Thyroid gland (tissue), 4 donors: ENCODE measurements around the gene PTH1R. TPM values are rescaled to one million over a fixed set of nuclear protein-coding genes. Genes with fewer than 3 reads are reported as not detected.

Experiments
- DNase-seq, 2 donors: peaks; one replicate each; pipeline ENCODE4 v3.0.0-alpha.2; 2019
- H3K27ac ChIP-seq, 3 donors: fragments of 200-600 bp; sonication (generic); 1 replicate in 2 of 3; 2 replicates in 1 of 3; pipeline ENCODE4 v1.5.1; 2016 to 2019; ENCODE audit warnings: mild to moderate bottlenecking in 1 of 3, moderate library complexity in 1 of 3
- H3K27me3 ChIP-seq: fragments of 200-600 bp; sonication (generic); one replicate; pipeline ENCODE4 v1.5.1; 2019
- H3K36me3 ChIP-seq, 2 donors: fragments of 200-600 bp; sonication (generic); one replicate each; pipeline ENCODE4 v1.5.1; 2016 to 2019
- H3K4me1 ChIP-seq, 2 donors: fragments of 200-600 bp; sonication (generic); one replicate each; pipeline ENCODE4 v1.5.1; 2017 to 2019
- H3K4me3 ChIP-seq, 3 donors: fragments of 200-600 bp; sonication (generic); replicated peaks in 1 of 3; 1 replicate in 2 of 3; 2 replicates in 1 of 3; pipeline ENCODE4 v1.5.1; 2016; ENCODE audit warnings: mild to moderate bottlenecking in 1 of 3
- H3K9me3 ChIP-seq: fragments of 200-600 bp; sonication (generic); one replicate; pipeline ENCODE4 v1.5.1; 2017
- POLR2A ChIP-seq, 2 donors: fragments of 450-650 bp; IDR thresholded peaks; one replicate each; pipeline ENCODE4 v1.6.1; 2017; ENCODE audit warnings: antibody characterized with exemption in 2 of 2, mild to moderate bottlenecking in 2 of 2, moderate library complexity in 1 of 2
- WGBS, 2 donors: methylation state at CpG; one replicate each; pipeline ENCODE4 v1.1.5; 2017; 5-methylcytosine and 5-hydroxymethylcytosine counted together
- intact Hi-C: fragments of 100-400 bp; cut with DNase I; formaldehyde crosslinking; loops from one replicate; pipeline ENCODE4 v1.15.1; 2023
- total RNA-seq, 4 donors: library from RNA; depleted of rRNA; stranded (reverse); fragments of >200 nt; gene quantifications; one replicate each; pipeline ENCODE4 v1.2.3, GENCODE V29; 2016
- TF ChIP-seq, protein P1 (sequence below), 6 experiments: fragments of 200-600 bp in 3 of 6; fragments of 450-650 bp in 3 of 6; sonication (generic) in 3 of 6; IDR thresholded peaks; one replicate each; pipeline ENCODE4 v1.5.1; 2016 to 2019; ENCODE audit warnings: antibody characterized with exemption in 6 of 6, mild to moderate bottlenecking in 2 of 6, inconsistent platforms in 1 of 6, moderate library complexity in 1 of 6

PTH1R gene
- total RNA-seq, 4 donors from 2014 or later: 1.2 to 10.6 (median 4.4) TPM

DNA sequence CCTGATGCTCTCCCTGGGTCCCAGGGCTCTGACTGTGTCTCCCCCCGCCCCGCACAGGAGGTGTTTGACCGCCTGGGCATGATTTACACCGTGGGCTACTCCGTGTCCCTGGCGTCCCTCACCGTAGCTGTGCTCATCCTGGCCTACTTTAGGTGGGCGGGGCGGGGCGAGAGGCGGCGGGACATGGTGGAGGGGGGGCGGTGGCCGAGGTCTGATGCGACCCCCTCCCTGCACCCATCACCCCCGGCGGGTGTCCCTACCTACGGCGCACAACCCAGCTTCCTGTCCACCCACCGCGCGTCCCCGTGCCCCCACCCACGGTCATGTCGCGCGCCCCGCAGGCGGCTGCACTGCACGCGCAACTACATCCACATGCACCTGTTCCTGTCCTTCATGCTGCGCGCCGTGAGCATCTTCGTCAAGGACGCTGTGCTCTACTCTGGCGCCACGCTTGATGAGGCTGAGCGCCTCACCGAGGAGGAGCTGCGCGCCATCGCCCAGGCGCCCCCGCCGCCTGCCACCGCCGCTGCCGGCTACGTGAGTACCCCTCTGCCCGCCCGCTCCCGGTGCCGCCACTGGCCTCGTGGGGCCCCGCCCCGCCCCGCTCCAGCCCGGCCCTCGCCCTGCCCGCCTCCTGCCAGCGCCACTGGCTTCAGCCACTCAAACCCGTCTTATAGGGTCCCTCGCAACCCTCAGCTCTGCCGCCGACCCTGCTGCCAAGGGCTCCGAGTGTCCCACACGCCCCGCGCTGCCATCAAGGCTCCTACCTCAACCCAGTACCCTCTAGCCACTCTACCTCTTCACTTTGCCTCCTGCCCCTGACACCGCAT is 21.0 kb downstream of the PTH1R start:
- no peaks in the 10 kb centered on the region for H3K9me3 ChIP-seq
- no peak overlapping the region for H3K27ac ChIP-seq
- peaks cover 0 to 16% of the 10 kb centered on the region in 2 donors for H3K4me1 ChIP-seq
- H3K4me3 ChIP-seq: no peak overlapping the region
- H3K27me3 ChIP-seq: no peaks in the 10 kb centered on the region
- DNase-seq: peak; percentile 39 to 44
- intact Hi-C loops: no loop called here
- WGBS, 2 donors: 21 to 27% methylated on average over 25 to 48 of the region's 71 CpGs
- no peaks in the 10 kb centered on the region for H3K36me3 ChIP-seq
- no peak for TF ChIP-seq POLR2A (IDR thresholded peaks at IDR 0.05)
- TF ChIP-seq, protein P1, sequence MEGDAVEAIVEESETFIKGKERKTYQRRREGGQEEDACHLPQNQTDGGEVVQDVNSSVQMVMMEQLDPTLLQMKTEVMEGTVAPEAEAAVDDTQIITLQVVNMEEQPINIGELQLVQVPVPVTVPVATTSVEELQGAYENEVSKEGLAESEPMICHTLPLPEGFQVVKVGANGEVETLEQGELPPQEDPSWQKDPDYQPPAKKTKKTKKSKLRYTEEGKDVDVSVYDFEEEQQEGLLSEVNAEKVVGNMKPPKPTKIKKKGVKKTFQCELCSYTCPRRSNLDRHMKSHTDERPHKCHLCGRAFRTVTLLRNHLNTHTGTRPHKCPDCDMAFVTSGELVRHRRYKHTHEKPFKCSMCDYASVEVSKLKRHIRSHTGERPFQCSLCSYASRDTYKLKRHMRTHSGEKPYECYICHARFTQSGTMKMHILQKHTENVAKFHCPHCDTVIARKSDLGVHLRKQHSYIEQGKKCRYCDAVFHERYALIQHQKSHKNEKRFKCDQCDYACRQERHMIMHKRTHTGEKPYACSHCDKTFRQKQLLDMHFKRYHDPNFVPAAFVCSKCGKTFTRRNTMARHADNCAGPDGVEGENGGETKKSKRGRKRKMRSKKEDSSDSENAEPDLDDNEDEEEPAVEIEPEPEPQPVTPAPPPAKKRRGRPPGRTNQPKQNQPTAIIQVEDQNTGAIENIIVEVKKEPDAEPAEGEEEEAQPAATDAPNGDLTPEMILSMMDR (IDR thresholded peaks at IDR 0.05): no peak

DNA sequence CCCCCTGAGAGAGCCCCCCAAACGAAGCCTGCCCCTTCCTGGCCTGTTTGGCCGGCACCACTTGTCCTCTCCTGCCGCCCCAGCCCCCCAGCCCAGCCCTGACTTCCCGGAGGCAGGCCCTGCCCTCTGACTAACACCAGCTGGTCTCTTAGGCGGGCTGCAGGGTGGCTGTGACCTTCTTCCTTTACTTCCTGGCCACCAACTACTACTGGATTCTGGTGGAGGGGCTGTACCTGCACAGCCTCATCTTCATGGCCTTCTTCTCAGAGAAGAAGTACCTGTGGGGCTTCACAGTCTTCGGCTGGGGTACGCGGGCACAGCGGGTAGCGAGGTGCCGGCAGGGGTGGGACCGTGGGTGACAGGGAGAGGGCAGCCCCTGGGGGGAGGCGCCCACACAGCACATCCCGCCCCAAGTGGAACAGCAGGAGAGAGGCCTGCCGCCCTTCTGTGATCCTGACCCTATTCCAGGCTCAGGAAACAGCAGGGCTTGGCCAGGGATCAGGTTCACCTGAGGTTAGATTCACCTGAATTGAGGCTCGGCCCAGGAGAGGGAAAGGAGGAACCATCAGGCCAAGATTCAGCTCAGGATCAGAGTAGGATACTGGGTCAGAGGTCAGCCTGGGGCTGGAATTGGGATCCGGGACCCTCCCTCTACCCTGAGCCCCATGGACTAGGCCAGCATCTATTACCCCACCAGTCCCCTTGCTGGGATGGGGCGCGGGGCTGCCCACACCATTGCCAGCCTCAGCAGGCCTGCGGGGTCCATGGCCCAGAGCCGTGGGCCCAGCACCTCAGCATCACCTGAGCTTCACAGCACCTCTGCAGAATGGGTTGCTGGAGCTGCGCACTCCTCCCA is 21.9 kb downstream of the PTH1R start:
- Histone ChIP-seq H3K4me3 (no peak overlapping the region), H3K9me3 (no peaks in the 10 kb centered on the region), H3K36me3 (no peaks in the 10 kb centered on the region), H3K27me3 (no peaks in the 10 kb centered on the region), H3K4me1 (peaks cover 0 to 15% of the 10 kb centered on the region in 2 donors), H3K27ac (no peak overlapping the region)
- TF ChIP-seq, protein P1 (IDR thresholded peaks at IDR 0.05): no peak
- no peak for TF ChIP-seq POLR2A (IDR thresholded peaks at IDR 0.05)
- WGBS, 2 donors: 78 to 81% methylated on average over 15 to 20 of the region's 22 CpGs
- intact Hi-C loops: no loop called here
- DNase-seq: no peak

DNA sequence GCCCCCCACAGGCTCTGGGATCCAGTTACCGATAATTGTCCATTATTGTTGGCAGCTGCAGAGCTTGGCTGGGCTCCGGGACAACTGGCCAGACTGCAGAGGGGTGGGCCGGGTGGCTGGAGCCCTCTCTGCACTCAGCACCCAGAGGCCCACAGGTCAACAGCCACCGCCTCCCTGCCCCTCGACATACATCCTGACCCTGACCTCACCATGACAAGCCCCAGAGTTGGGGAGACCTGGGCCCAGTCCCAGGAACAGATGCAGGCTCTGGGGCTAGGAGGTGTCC is 22.4 kb downstream of the PTH1R start:
- no peak for DNase-seq
- intact Hi-C loops: no loop called here
- Histone ChIP-seq H3K9me3 (no peaks in the 10 kb centered on the region), H3K36me3 (no peaks in the 10 kb centered on the region), H3K27ac (no peak overlapping the region), H3K4me3 (no peak overlapping the region), H3K4me1 (peaks cover 0 to 15% of the 10 kb centered on the region in 2 donors), H3K27me3 (no peaks in the 10 kb centered on the region)
- 70% methylated on average over 2 to 4 of the region's 5 CpGs for WGBS, 2 donors
- TF ChIP-seq, protein P1 (IDR thresholded peaks at IDR 0.05): no peak
- no peak for TF ChIP-seq POLR2A (IDR thresholded peaks at IDR 0.05)

DNA sequence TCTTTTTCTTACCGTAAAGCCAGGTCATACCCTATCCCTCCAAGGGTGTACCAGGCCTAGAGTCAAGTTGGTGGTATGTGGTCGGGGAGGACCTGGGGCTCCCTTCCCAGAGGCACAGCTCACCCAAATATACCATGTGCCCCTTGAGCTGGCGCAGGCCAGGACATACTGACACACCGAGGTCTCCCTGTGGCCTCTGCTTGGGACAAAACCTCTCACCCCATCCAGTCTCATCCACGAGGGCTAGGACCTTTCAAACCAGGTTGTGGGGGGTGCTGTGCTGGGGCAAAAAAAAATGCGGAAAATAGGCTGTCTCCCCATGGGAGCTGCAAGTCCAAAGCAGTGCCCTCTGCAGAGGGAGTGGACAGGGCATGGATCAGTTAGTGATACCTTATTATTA is 22.8 kb downstream of the PTH1R start:
- H3K4me1 ChIP-seq: peaks cover 0 to 15% of the 10 kb centered on the region in 2 donors
- no peaks in the 10 kb centered on the region for H3K36me3 ChIP-seq
- TF ChIP-seq POLR2A (IDR thresholded peaks at IDR 0.05): no peak
- TF ChIP-seq, protein P1 (IDR thresholded peaks at IDR 0.05): no peak
- no peaks in the 10 kb centered on the region for H3K9me3 ChIP-seq
- 89 to 94% methylated on average over 6 of the region's 6 CpGs for WGBS, 2 donors
- DNase-seq: no peak
- intact Hi-C loops: no loop called here
- H3K27ac ChIP-seq: no peak overlapping the region
- no peak overlapping the region for H3K4me3 ChIP-seq
- no peaks in the 10 kb centered on the region for H3K27me3 ChIP-seq

DNA sequence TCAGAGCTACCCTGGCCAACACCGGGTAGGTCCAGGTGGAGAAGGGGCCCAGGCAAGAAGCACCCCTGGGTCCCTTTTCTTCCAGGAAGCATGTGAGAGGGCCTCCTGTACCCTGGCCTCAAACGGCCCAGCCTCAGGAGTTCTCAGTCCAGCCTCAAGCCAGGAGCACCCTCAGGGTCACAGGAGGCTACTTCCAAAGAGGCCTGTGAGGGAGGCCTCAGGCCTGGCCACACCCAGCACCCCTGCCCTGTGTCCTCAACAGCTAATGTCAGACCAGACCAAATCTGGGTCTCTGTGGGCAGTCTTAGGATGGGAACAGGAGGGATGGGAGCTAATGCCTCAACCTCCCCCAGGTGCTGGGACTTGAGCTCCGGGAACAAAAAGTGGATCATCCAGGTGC is 23.5 kb downstream of the PTH1R start:
- TF ChIP-seq, protein P1 (IDR thresholded peaks at IDR 0.05): no peak
- no peak for TF ChIP-seq POLR2A (IDR thresholded peaks at IDR 0.05)
- H3K27me3 ChIP-seq: no peaks in the 10 kb centered on the region
- H3K4me3 ChIP-seq: no peak overlapping the region
- intact Hi-C loops: no loop called here
- 72 to 90% methylated on average over 2 to 3 of the region's 3 CpGs for WGBS, 2 donors
- no peaks in the 10 kb centered on the region for H3K9me3 ChIP-seq
- no peaks in the 10 kb centered on the region for H3K36me3 ChIP-seq
- H3K27ac ChIP-seq: no peak overlapping the region
- DNase-seq: no peak
- H3K4me1 ChIP-seq: peaks cover 0 to 15% of the 10 kb centered on the region in 2 donors
